Psoas muscle (tissue), 8 donors: ENCODE results near the gene KCNJ2. TPM values are rescaled to one million over a fixed set of nuclear protein-coding genes. Genes with fewer than 3 reads are reported as not detected.

Experiments
- ATAC-seq, 4 donors: fragments of 200-7000 bp; cut with Tn5 transposase; one replicate each; pipeline ENCODE4 v1.9.1; 2020; ENCODE audit warnings: moderate library complexity in 3 of 4, mild to moderate bottlenecking in 2 of 4
- DNase-seq, 2 donors: peaks; one replicate each; pipeline ENCODE4 v3.0.0-alpha.2; 2020
- H3K27ac ChIP-seq: fragments of 200-600 bp; one replicate; pipeline ENCODE4 v1.8.0; 2022
- H3K27me3 ChIP-seq, 3 donors: fragments of 200-600 bp in 1 of 3; one replicate each; pipeline versions ENCODE4 v1.6.1 to v1.8.0; 2013 to 2022; ENCODE audit warnings: low read length in 2 of 3, mild to moderate bottlenecking in 2 of 3, moderate library complexity in 1 of 3; ENCODE audit not compliant: insufficient read depth in 3 of 3
- H3K36me3 ChIP-seq, 2 donors: fragments of 200-600 bp in 1 of 2; one replicate each; pipeline versions ENCODE4 v1.6.1 to v1.8.0; 2013 to 2022; ENCODE audit warnings: low read depth in 1 of 2, mild to moderate bottlenecking in 1 of 2, moderate library complexity in 1 of 2; ENCODE audit not compliant: insufficient read depth in 1 of 2
- H3K4me1 ChIP-seq: fragments of 200-600 bp; one replicate; pipeline ENCODE4 v1.8.0; 2022
- H3K4me3 ChIP-seq: fragments of 200-600 bp; one replicate; pipeline ENCODE4 v1.8.0; 2022; ENCODE audit warnings: mild to moderate bottlenecking
- H3K9me3 ChIP-seq: fragments of 200-600 bp; one replicate; pipeline ENCODE4 v1.8.0; 2022
- WGBS, 3 donors: extraction: QIAGEN DNeasy Blood & Tissue Kit; methylation state at CpG; one replicate each; pipeline versions ENCODE4 v1.1.6 to v1.1.7; 2013; 5-methylcytosine and 5-hydroxymethylcytosine counted together
- intact Hi-C, 2 donors: fragments of 100-400 bp; cut with DNase I; formaldehyde crosslinking; loops; one replicate each; pipeline versions ENCODE4 v1.11.0 to v1.14.2; 2022
- polyA plus RNA-seq, 3 donors: library from polyadenylated mRNA; stranded (reverse); fragments of 200-250 nt; gene quantifications; one replicate each; pipeline ENCODE4 v1.2.3, GENCODE V29; 2013
- total RNA-seq, 4 donors: library from RNA; stranded (reverse); fragmentation: NEBNext Ultra II Directional in 2 of 4; extraction: Animal tissue kit (Norgen Biotek cat#: 25700) in 2 of 4; gene quantifications; one replicate each; pipeline versions ENCODE4 v1.2.1 to v1.2.4, GENCODE V29; 2021 to 2023
- TF ChIP-seq, protein P1 (sequence below): fragments of 200-600 bp; IDR thresholded peaks from one replicate; pipeline ENCODE4 v1.8.0; 2022; ENCODE audit warnings: antibody characterized with exemption
- donor health status: healthy with polysubstance abuse.
- donor health status: DM: no; HTN: no; CAD: no; lungs with moderate emphysema.
- donor health status: Bipolar disorder and iron deficiency.
- donor health status: healthy.
- donor health status: DM: yes; HTN: yes; CAD: no.
- donor health status: DM: no; HTN: no; CAD: no.
- donor health status: DM: no; HTN: no; CAD: no.
- donor health status: DM: yes; HTN: yes; CAD: no.

The KCNJ2 gene
- total and polyA plus RNA-seq, 7 donors = 0.33 to 17.7 (median 7.9) TPM

DNA sequence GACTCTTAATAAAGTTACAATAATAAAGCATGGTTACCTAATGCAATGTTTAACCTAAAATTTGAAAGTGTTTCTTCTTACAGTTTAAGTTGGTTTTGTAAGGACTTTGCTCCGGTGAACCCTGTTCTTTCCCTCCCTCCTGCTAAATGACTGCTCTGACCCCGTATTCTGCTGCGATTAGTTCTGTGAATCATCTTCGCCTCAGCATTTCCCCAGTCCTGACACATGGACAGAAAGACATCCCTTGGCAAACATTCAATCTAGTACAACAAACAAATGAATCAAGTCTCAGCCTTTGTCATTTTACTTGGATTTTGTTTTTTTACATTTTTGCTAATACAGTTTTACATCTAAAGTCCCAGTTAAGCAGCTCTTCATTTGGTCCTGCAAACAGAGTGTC, 15.4 kb downstream of the KCNJ2 start:
- Histone ChIP-seq H3K4me3 (no peak overlapping the region), H3K9me3 (no peaks in the 10 kb centered on the region), H3K36me3 (no peaks in the 10 kb centered on the region), H3K4me1 (peaks cover 38% of the 10 kb centered on the region), H3K27ac (peak overlapping the region; percentile 28), H3K27me3 (no peaks in the 10 kb centered on the region)
- intact Hi-C loops = loop anchor here in 1 of 2 donors (5.0 to 10.0 kb wide), 2 partner anchors 128 to 440 kb away; no protein-coding TSS in a partner anchor
- DNase-seq (no peak), ATAC-seq (peak; percentile 56 to 84 (median 82))
- 47 to 65% (median 58%) methylated on average over 4 of the region's 4 CpGs for WGBS, 3 donors
- TF ChIP-seq, protein P1, sequence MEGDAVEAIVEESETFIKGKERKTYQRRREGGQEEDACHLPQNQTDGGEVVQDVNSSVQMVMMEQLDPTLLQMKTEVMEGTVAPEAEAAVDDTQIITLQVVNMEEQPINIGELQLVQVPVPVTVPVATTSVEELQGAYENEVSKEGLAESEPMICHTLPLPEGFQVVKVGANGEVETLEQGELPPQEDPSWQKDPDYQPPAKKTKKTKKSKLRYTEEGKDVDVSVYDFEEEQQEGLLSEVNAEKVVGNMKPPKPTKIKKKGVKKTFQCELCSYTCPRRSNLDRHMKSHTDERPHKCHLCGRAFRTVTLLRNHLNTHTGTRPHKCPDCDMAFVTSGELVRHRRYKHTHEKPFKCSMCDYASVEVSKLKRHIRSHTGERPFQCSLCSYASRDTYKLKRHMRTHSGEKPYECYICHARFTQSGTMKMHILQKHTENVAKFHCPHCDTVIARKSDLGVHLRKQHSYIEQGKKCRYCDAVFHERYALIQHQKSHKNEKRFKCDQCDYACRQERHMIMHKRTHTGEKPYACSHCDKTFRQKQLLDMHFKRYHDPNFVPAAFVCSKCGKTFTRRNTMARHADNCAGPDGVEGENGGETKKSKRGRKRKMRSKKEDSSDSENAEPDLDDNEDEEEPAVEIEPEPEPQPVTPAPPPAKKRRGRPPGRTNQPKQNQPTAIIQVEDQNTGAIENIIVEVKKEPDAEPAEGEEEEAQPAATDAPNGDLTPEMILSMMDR = no peak

DNA sequence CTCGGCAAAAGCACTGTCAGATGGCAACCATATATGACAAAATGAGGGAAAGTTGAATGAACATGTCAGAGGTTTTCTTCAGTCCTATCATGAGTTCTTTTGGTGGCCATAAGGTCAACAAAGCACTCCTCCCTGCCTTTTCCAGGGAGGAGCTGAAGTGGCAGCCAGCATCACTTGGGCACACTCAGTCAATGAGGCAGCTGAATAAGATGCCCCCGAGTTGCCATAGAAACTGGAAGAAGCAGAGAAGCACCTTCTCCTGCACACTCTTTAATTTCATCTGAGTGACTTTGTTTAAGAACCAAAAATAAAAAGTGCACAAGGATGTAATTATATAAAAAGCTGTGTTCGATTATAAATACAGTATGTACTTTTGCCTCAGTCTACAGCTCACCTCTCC, 16.0 kb downstream of the KCNJ2 start:
- WGBS, 3 donors = 90 to 93% (median 92%) methylated on average over 3 of the region's 3 CpGs
- Histone ChIP-seq H3K4me3 (no peak overlapping the region), H3K4me1 (peaks cover 33% of the 10 kb centered on the region), H3K27ac (peak overlapping the region; percentile 28), H3K36me3 (no peaks in the 10 kb centered on the region), H3K27me3 (no peaks in the 10 kb centered on the region), H3K9me3 (no peaks in the 10 kb centered on the region)
- DNase-seq (no peak), ATAC-seq (peak in 1 of 4 donors; percentile 24)
- TF ChIP-seq, protein P1 = no peak
- intact Hi-C loops = loop anchor here in 1 of 2 donors (10.0 kb wide), 1 partner anchor 440 kb away; no protein-coding TSS in a partner anchor

DNA sequence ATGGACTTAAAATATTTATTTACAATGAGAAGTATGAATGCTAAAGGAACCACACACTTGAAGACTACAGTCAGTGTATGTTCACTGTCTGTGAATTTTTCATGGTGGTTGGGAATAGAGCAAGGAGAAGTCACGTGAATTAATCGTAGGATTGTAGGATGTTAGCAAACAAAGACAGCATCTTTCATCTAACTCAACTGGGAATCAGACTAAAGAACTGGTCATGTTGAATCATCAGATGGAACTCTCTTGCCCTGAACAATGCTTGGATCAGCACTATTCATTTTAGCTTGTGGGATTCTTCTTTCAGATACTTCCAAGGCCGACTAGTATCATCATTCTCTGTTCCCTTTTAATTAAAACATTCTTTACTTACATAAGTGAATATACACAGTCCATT, 18.1 kb downstream of the KCNJ2 start:
- Histone ChIP-seq H3K36me3 (no peaks in the 10 kb centered on the region), H3K27me3 (no peaks in the 10 kb centered on the region), H3K4me1 (peaks cover 27% of the 10 kb centered on the region), H3K27ac (no peak overlapping the region), H3K4me3 (no peak overlapping the region), H3K9me3 (no peaks in the 10 kb centered on the region)
- TF ChIP-seq, protein P1 = no peak
- DNase-seq (no peak), ATAC-seq (peak in 2 of 4 donors; percentile 43 to 58)
- WGBS, 3 donors = 73 to 77% (median 73%) methylated on average over 3 of the region's 3 CpGs
- intact Hi-C loops = loop anchor here in 1 of 2 donors (10.0 kb wide), 1 partner anchor 437 kb away; no protein-coding TSS in a partner anchor

DNA sequence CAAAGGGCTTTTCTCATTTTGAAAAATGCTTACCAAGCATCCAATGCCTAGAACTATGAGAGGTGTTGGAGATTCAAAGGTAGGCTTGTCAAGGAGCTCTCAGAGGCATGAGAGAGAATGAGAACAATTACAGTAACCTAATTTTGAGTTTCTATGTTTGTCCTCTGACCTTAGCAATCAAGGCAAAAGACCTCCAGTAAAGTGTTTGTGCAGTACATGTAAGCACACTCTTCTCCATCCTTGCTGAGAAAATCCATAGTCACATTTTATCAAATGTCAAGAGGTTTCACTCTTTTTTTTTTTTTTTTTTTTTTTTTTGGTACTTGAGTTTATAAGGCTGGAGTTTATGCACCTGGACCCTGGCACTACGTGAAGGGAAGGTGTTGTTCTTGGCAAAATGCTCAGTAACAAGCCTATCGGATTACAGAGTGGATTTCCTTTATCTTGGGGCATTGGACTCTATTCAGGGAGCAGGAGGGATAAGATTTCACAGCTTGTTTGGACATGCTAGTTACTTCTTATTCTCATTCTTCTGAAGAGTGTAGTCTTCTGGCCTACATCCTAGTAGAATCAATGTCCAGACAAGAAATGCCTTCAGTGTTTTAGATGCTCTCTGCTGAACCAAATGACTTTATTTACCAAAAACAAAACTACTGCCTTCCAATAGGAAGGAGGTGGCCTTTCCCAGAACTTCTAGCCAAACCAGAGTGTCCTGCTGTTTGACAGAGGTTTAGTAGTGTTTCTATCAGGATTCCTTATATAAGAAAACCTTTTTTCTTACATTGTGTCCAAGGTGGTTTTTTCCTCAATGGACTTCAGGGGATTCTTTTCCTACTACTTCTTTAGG, 21.9 kb downstream of the KCNJ2 start:
- peak overlapping the region; percentile 16 for H3K4me3 ChIP-seq
- H3K4me1 ChIP-seq = peaks cover 26% of the 10 kb centered on the region
- H3K27me3 ChIP-seq = no peaks in the 10 kb centered on the region
- TF ChIP-seq, protein P1 = no peak
- ATAC-seq = peak in 3 of 4 donors; percentile 34 to 62 (median 62)
- intact Hi-C loops = no loop called here
- no peaks in the 10 kb centered on the region for H3K9me3 ChIP-seq
- WGBS, 3 donors = 21 to 26% (median 22%) methylated on average over 2 of the region's 2 CpGs
- DNase-seq = no peak
- H3K27ac ChIP-seq = peak overlapping the region; percentile 11
- H3K36me3 ChIP-seq = no peaks in the 10 kb centered on the region
